K562 (cell line): Measurements from ENCODE around the gene MPHOSPH9. TPM values are rescaled to one million over a fixed set of nuclear protein-coding genes. Genes with fewer than 3 reads are reported as not detected.

Experiments
- ARNT ChIP-seq, 2 experiments: fragments of 450-650 bp; IDR thresholded peaks; 2 replicates each; pipeline ENCODE4 v1.6.1; 2016; ENCODE audit warnings: mild to moderate bottlenecking in 1 of 2
- CREB3L1 ChIP-seq: fragments of 450-650 bp; IDR thresholded peaks from 2 replicates; pipeline ENCODE4 v1.6.1; 2014; ENCODE audit warnings: low read depth, mild to moderate bottlenecking, moderate library complexity, borderline replicate concordance
- GTF2B ChIP-seq: IDR thresholded peaks from 2 replicates; pipeline ENCODE4 v1.6.1; 2011; ENCODE audit not compliant: insufficient read length; ENCODE audit errors: extremely low read depth
- HOXB6 ChIP-seq: fragments of 250-450 bp; sonication (Bioruptor Pico); IDR thresholded peaks from 2 replicates; pipeline ENCODE4 v1.5.1; 2022; ENCODE audit warnings: mild to moderate bottlenecking, borderline replicate concordance
- JUN ChIP-seq, 2 experiments: sonication (generic) in 1 of 2; formaldehyde crosslinking in 1 of 2; IDR thresholded peaks; 2 replicates each; pipeline versions ENCODE4 v1.6.1 to v1.8.0; 2012 to 2022; ENCODE audit warnings: borderline replicate concordance in 2 of 2, mild to moderate bottlenecking in 2 of 2, improper control_type of control experiment in 1 of 2, low read depth in 1 of 2, low read length in 1 of 2, missing genetic modification reagents in 1 of 2
- MTF1 ChIP-seq: fragments of 250-450 bp; sonication (Bioruptor Pico); IDR thresholded peaks from 2 replicates; pipeline ENCODE4 v1.9.0; 2021; ENCODE audit warnings: moderate library complexity, mild to moderate bottlenecking, inconsistent platforms, borderline replicate concordance
- NCOA6 ChIP-seq: fragments of 450-650 bp; IDR thresholded peaks from 2 replicates; pipeline ENCODE4 v1.6.1; 2017; ENCODE audit warnings: mild to moderate bottlenecking
- NRF1 ChIP-seq, 2 experiments: fragments of 450-650 bp; IDR thresholded peaks in 1 of 2; conservative IDR thresholded peaks in 1 of 2; 2 replicates each; pipeline ENCODE4 v1.6.1; 2014; ENCODE audit warnings: mild to moderate bottlenecking in 2 of 2
- PCBP2 ChIP-seq: fragments of 200-400 bp; formaldehyde crosslinking; IDR thresholded peaks from 2 replicates; pipeline ENCODE4 v1.6.1; 2018; ENCODE audit warnings: low read length, low read depth, mild to moderate bottlenecking, moderate library complexity; ENCODE audit not compliant: poor library complexity, severe bottlenecking
- PRPF4 ChIP-seq: fragments of 200-400 bp; formaldehyde crosslinking; IDR thresholded peaks from one replicate; pipeline ENCODE4 v1.6.1; 2017; ENCODE audit warnings: low read length, low read depth, mild to moderate bottlenecking; ENCODE audit not compliant: insufficient read depth, poor library complexity, severe bottlenecking
- TBP ChIP-seq: optimal IDR thresholded peaks from 2 replicates; pipeline ENCODE3; 2011; ENCODE audit warnings: low read depth, low read length, improper control_type of control experiment
- TRIM25 ChIP-seq: fragments of 450-650 bp; IDR thresholded peaks from 2 replicates; pipeline ENCODE4 v1.7.0; 2016; ENCODE audit warnings: borderline replicate concordance
- ZBTB1 ChIP-seq: sonication (generic); formaldehyde crosslinking; IDR thresholded peaks from 2 replicates; pipeline ENCODE4 v1.8.1; 2023; ENCODE audit warnings: missing genetic modification reagents, low read depth, mild to moderate bottlenecking, borderline replicate concordance
- ZKSCAN1 ChIP-seq: fragments of 150-350 bp; IDR thresholded peaks from 2 replicates; pipeline ENCODE4 v1.6.1; 2016; ENCODE audit warnings: low read depth, low read length
- ZNF24 ChIP-seq: fragments of 450-650 bp; IDR thresholded peaks from 2 replicates; pipeline ENCODE4 v1.6.1; 2016
- polyA plus RNA-seq, 8 experiments: library from polyadenylated mRNA; depleted of rRNA in 4 of 8; stranded (reverse) in 5 of 8; unstranded in 3 of 8; fragments of >200 nt; fragmentation: Nextera tagmentation in 2 of 8; fragmentation: Illumina TruSeq in 1 of 8; extraction: Ambion mirVana in 2 of 8; extraction: Trizol in 1 of 8; gene quantifications; 2 replicates each; pipeline versions ENCODE4 v1.2.1 to v1.2.3, GENCODE V29; 2011 to 2014; ENCODE audit warnings: inconsistent platforms in 1 of 8, missing spikeins in 1 of 8
- total RNA-seq, 7 experiments: library from RNA; depleted of rRNA in 6 of 7; stranded (reverse); fragments of >200 nt in 6 of 7; fragmentation: Illumina TruSeq in 2 of 7; extraction: Trizol in 2 of 7; gene quantifications; 2 replicates each; pipeline versions ENCODE4 v1.2.1 to v1.2.3, GENCODE V29; 2011 to 2021; ENCODE audit warnings: low replicate concordance in 1 of 7
- TF ChIP-seq, protein P1 (sequence below): fragments of 250-450 bp; sonication (Bioruptor Pico); IDR thresholded peaks from 2 replicates; pipeline ENCODE4 v1.8.0; 2022; ENCODE audit warnings: moderate library complexity, mild to moderate bottlenecking, inconsistent platforms
- TF ChIP-seq, protein P2 (sequence below), 2 experiments: fragments of 250-450 bp in 1 of 2; fragments of 450-650 bp in 1 of 2; sonication (Bioruptor Pico) in 1 of 2; IDR thresholded peaks; 2 replicates each; pipeline versions ENCODE4 v1.6.1 to v1.8.0; 2016 to 2021; ENCODE audit warnings: mild to moderate bottlenecking in 2 of 2, moderate library complexity in 2 of 2, missing compliant biosample characterization in 1 of 2, missing genetic modification characterization in 1 of 2
- TF ChIP-seq, protein P3 (sequence below): fragments of 450-650 bp; IDR thresholded peaks from 2 replicates; pipeline ENCODE4 v1.7.1; 2018; ENCODE audit warnings: mild to moderate bottlenecking, low read depth; ENCODE audit not compliant: partially characterized antibody

The MPHOSPH9 gene
- total and polyA plus RNA-seq, 9 of the 15 experiments (the other 6 are each of a cell fraction or from before 2014, with no cell fraction given) = 14.2 to 103 (median 54.5) TPM

DNA sequence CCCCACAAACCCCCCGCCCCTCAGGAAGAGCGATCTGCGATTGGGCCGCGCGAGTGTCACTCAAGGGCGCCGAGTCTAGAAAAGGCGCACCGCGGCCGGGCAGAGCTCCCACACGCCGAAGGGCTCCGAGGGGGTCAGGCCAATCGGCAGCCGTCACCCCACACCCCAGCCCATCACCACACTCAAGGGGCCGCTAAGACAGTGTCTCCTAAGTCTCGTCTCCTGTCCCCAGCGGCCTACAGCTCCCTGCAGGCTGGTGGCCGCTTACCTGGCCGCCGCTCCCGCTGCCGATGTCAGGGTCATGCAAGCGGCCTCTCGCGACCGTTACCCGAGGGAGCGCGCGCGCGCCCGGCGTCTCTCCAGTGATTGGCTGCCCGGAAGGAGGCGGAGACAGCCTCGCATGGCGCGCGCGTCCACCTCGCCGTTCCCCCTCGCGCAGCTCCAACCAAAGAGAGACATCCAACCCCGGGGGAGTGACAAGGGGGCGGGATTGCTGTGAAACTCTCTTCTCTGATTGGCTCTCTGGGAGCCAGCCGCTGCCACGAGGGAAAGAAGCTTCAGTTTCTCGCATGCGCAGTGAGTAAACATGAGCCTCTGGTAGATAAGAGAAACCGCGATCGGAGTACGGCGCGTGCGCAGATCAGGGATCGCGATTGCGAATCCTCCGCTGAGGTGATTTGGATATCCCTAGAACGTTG, at the start of gene MPHOSPH9, which contains the start of gene MTRFR (continued):
- TF ChIP-seq HOXB6 (peak; percentile 62; the same call in 1 of the 2 replicates), ARNT (IDR thresholded peaks at IDR 0.05) (peak in 1 of 2 experiments; percentile 11; a peak in 1 of 4 replicates), PCBP2 (no peak), TBP (peak; percentile 98), PRPF4 (peak; percentile 85), ZBTB1 (CRISPR knock-in tag) (no peak), ZNF24 (no peak), GTF2B (peak; percentile 90), ZKSCAN1 (no peak), CREB3L1 (peak; percentile 58; the same call in 1 of the 2 replicates), NCOA6 (no peak), JUN (IDR thresholded peaks at IDR 0.05; ENCODE audit: borderline replicate concordance, low read depth, low read length) (no peak), JUN (CRISPR knock-in tag; IDR thresholded peaks at IDR 0.05; ENCODE audit: borderline replicate concordance) (0 out of 2 replicates have a peak, but pooled peaks have one; percentile 20), MTF1 (CRISPR knock-in tag) (no peak), NRF1 (conservative IDR thresholded peaks at IDR 0.05 in 1 of 2, IDR thresholded peaks at IDR 0.05 in 1 of 2) (peak; percentile 99), TRIM25 (no peak)
- TF ChIP-seq, protein P1, sequence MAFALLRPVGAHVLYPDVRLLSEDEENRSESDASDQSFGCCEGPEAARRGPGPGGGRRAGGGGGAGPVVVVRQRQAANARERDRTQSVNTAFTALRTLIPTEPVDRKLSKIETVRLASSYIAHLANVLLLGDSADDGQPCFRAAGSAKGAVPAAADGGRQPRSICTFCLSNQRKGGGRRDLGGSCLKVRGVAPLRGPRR (CRISPR knock-in tag) = no peak
- TF ChIP-seq, protein P2, sequence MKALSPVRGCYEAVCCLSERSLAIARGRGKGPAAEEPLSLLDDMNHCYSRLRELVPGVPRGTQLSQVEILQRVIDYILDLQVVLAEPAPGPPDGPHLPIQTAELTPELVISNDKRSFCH (CRISPR knock-in tag; IDR thresholded peaks at IDR 0.05) = no peak
- TF ChIP-seq, protein P2 (tag; IDR thresholded peaks at IDR 0.05) = peak; percentile 46; the same call in 1 of the 2 replicates
- TF ChIP-seq, protein P3, sequence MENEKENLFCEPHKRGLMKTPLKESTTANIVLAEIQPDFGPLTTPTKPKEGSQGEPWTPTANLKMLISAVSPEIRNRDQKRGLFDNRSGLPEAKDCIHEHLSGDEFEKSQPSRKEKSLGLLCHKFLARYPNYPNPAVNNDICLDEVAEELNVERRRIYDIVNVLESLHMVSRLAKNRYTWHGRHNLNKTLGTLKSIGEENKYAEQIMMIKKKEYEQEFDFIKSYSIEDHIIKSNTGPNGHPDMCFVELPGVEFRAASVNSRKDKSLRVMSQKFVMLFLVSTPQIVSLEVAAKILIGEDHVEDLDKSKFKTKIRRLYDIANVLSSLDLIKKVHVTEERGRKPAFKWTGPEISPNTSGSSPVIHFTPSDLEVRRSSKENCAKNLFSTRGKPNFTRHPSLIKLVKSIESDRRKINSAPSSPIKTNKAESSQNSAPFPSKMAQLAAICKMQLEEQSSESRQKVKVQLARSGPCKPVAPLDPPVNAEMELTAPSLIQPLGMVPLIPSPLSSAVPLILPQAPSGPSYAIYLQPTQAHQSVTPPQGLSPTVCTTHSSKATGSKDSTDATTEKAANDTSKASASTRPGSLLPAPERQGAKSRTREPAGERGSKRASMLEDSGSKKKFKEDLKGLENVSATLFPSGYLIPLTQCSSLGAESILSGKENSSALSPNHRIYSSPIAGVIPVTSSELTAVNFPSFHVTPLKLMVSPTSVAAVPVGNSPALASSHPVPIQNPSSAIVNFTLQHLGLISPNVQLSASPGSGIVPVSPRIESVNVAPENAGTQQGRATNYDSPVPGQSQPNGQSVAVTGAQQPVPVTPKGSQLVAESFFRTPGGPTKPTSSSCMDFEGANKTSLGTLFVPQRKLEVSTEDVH = peak; percentile 87
